Gastroesophageal sphincter (tissue), 4 donors: ENCODE results near the gene LETM1. TPM values are rescaled to one million over a fixed set of nuclear protein-coding genes. Genes with fewer than 3 reads are reported as not detected.

ENCODE experiments used
- ATAC-seq: fragments of 150-250 bp; one replicate; pipeline ENCODE4 v1.9.1; 2016; ENCODE audit warnings: mild to moderate bottlenecking, moderate library complexity
- H3K27ac ChIP-seq, 4 donors: fragments of 200-600 bp; sonication (generic) in 3 of 4; 1 replicate in 3 of 4; 2 replicates in 1 of 4; pipeline ENCODE4 v1.5.1; 2016 to 2019
- H3K27me3 ChIP-seq: fragments of 200-600 bp; sonication (generic); one replicate; pipeline ENCODE4 v1.5.1; 2019
- H3K36me3 ChIP-seq, 2 donors: fragments of 200-600 bp; sonication (generic); one replicate each; pipeline ENCODE4 v1.5.1; 2019; ENCODE audit warnings: control low read depth in 1 of 2
- H3K4me1 ChIP-seq, 3 donors: fragments of 200-600 bp; sonication (generic); 1 replicate in 2 of 3; 2 replicates in 1 of 3; pipeline ENCODE4 v1.5.1; 2016 to 2019; ENCODE audit warnings: control low read depth in 2 of 3
- H3K4me3 ChIP-seq, 2 donors: fragments of 200-600 bp; sonication (generic); one replicate each; pipeline ENCODE4 v1.5.1; 2019; ENCODE audit warnings: mild to moderate bottlenecking in 1 of 2, moderate library complexity in 1 of 2
- H3K9me3 ChIP-seq, 3 donors: fragments of 200-600 bp; sonication (generic); one replicate each; pipeline ENCODE4 v1.5.1; 2017 to 2019; ENCODE audit warnings: control low read depth in 2 of 3
- CTCF ChIP-seq, 4 experiments: fragments of 200-600 bp in 2 of 4; fragments of 450-650 bp in 2 of 4; sonication (generic) in 1 of 4; IDR thresholded peaks; one replicate each; pipeline ENCODE4 v1.5.1; 2017 to 2019; ENCODE audit warnings: antibody characterized with exemption in 4 of 4, mild to moderate bottlenecking in 2 of 4, moderate library complexity in 2 of 4
- EP300 ChIP-seq: sonication (generic); formaldehyde crosslinking; IDR thresholded peaks from one replicate; pipeline ENCODE4 v1.6.1; 2017; ENCODE audit warnings: antibody characterized with exemption, mild to moderate bottlenecking
- POLR2A ChIP-seq, 2 donors: fragments of 450-650 bp; IDR thresholded peaks; one replicate each; pipeline ENCODE4 v1.6.1; 2017; ENCODE audit warnings: antibody characterized with exemption in 2 of 2, mild to moderate bottlenecking in 2 of 2, moderate library complexity in 1 of 2
- POLR2AphosphoS5 ChIP-seq: sonication (generic); formaldehyde crosslinking; IDR thresholded peaks from one replicate; pipeline ENCODE4 v1.6.1; 2017; ENCODE audit warnings: antibody characterized with exemption
- WGBS, 2 donors: methylation state at CpG; one replicate each; pipeline ENCODE4 v1.1.5; 2018; ENCODE audit warnings: low coverage in 1 of 2; 5-methylcytosine and 5-hydroxymethylcytosine counted together
- total RNA-seq, 4 donors: library from RNA; depleted of rRNA; stranded (reverse); fragments of >200 nt; gene quantifications; one replicate each; pipeline ENCODE4 v1.1.0, GENCODE V29; 2016

The LETM1 gene
- total RNA-seq, 4 donors from 2014 or later = 24.0 to 29.2 (median 26.9) TPM

GRCh38 chr4:1885414-1885813, 29.5 kb upstream of the LETM1 start:
- H3K27ac ChIP-seq = no peak overlapping the region
- H3K4me3 ChIP-seq = no peak overlapping the region
- 76 to 90% methylated on average over 2 of the region's 2 CpGs for WGBS, 2 donors
- H3K4me1 ChIP-seq = no peaks in the 10 kb centered on the region
- TF ChIP-seq EP300 = no peak
- no peak for TF ChIP-seq POLR2AphosphoS5
- TF ChIP-seq CTCF (IDR thresholded peaks at IDR 0.05) = no peak
- TF ChIP-seq POLR2A (IDR thresholded peaks at IDR 0.05) = no peak
- H3K36me3 ChIP-seq = no peaks in the 10 kb centered on the region
- no peaks in the 10 kb centered on the region for H3K9me3 ChIP-seq
- ATAC-seq = no peak
- H3K27me3 ChIP-seq = no peaks in the 10 kb centered on the region

DNA sequence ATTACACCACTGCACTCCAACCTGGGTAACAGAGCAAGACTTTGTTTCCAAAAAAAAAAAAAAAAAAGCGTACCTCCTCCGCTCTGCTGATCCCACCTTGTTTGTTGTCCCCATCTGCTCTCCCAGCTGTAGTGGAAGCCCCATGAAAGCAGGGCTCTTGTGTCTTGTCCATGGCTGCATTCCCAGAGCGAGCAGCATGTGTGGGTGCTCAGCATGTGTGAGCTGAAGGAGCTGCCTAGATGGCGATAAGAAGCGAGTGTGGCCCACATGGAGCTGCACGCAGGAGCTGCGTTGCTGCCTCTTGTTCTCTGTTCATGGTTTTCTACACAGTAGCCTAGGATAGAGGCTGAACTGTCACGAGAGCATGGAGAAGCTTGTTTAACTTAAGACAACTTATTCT, 27.6 kb upstream of the LETM1 start:
- no peaks in the 10 kb centered on the region for H3K36me3 ChIP-seq
- no peak overlapping the region for H3K27ac ChIP-seq
- TF ChIP-seq POLR2A (IDR thresholded peaks at IDR 0.05) = no peak
- no peak for TF ChIP-seq POLR2AphosphoS5
- no peak for TF ChIP-seq CTCF (IDR thresholded peaks at IDR 0.05)
- TF ChIP-seq EP300 = no peak
- no peaks in the 10 kb centered on the region for H3K27me3 ChIP-seq
- H3K4me3 ChIP-seq = no peak overlapping the region
- H3K4me1 ChIP-seq = no peaks in the 10 kb centered on the region
- no peak for ATAC-seq
- WGBS, 2 donors = 80 to 87% methylated on average over 2 to 8 of the region's 8 CpGs
- no peaks in the 10 kb centered on the region for H3K9me3 ChIP-seq

DNA sequence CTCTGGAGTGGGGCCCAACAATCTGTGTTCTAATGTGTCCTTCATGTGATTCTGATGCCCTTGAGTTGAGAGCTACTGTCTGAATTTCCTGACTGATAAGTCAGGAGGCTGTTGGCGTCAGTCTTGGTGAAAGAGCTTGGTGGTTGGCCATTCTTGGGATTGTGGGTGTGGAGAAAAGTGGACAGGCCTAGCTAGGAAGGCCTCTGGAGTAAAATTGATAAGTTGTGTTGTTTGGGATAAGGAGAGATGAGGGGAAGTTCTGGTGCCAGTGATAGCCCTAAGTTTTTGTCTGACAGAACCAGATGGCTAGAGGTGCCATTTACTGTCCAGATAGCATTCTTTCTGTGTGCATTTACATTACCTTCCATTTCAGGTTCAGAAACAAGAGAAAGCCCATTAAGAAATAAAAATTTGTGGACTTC, 26.9 kb upstream of the LETM1 start:
- ATAC-seq = no peak

DNA sequence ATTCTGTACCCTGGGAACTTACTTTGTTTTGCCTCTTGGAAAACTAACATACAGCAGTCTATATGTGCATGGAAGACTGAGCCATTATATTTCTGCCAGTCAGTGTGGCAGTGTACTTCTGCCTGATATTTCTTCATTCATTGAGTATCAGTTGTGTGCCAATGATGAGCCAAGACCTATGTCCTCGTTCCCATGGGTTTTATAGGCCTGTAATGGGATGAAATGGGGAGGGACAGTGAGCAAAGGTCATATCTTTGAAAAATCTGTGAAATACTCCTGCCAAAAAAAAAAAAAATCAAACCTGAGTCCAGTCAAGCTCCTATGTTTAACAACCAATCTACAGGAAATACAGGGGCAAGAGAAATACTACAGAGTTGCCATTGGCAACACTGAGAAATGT, 24.4 kb upstream of the LETM1 start:
- WGBS, 2 donors = 90 to 100% methylated on average over 1 of the region's 1 CpG
- no peak for TF ChIP-seq EP300
- TF ChIP-seq POLR2AphosphoS5 = no peak
- TF ChIP-seq POLR2A (IDR thresholded peaks at IDR 0.05) = no peak
- TF ChIP-seq CTCF (IDR thresholded peaks at IDR 0.05) = no peak
- Histone ChIP-seq H3K9me3 (no peaks in the 10 kb centered on the region), H3K36me3 (no peaks in the 10 kb centered on the region), H3K4me3 (no peak overlapping the region), H3K27me3 (no peaks in the 10 kb centered on the region), H3K27ac (no peak overlapping the region), H3K4me1 (no peaks in the 10 kb centered on the region)
- no peak for ATAC-seq

More for the DNA sequence above, 26.9 kb upstream of the LETM1 start:
- 100% methylated on average over 1 of the region's 1 CpG for WGBS, 2 donors
- no peak overlapping the region for H3K27ac ChIP-seq
- no peak overlapping the region for H3K4me3 ChIP-seq
- no peaks in the 10 kb centered on the region for H3K36me3 ChIP-seq
- no peaks in the 10 kb centered on the region for H3K9me3 ChIP-seq
- no peaks in the 10 kb centered on the region for H3K27me3 ChIP-seq
- no peaks in the 10 kb centered on the region for H3K4me1 ChIP-seq
- TF ChIP-seq POLR2AphosphoS5 (no peak), EP300 (no peak), CTCF (IDR thresholded peaks at IDR 0.05) (no peak), POLR2A (IDR thresholded peaks at IDR 0.05) (no peak)

DNA sequence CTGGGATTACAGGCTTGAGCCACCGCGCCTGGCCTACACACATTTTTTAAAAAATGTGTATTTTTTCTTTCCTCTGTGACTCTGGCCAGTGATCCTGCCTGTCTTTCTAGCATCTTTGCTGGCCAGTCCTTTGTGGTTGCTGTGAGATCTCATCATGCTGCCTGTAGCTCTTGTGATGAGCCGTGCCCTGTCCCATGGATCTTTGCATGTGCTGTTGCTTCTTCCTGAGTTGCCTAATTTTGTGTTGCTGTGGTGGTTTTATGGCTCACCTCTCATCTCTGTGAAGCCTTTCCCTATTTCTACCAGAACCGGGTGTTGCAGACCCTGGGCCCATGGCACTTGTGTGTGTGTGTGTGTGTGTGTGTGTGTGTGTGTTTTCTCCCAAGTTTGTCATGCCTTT, 23.5 kb upstream of the LETM1 start:
- Histone ChIP-seq H3K27ac (no peak overlapping the region), H3K4me3 (no peak overlapping the region), H3K4me1 (no peaks in the 10 kb centered on the region), H3K36me3 (no peaks in the 10 kb centered on the region), H3K9me3 (no peaks in the 10 kb centered on the region), H3K27me3 (no peaks in the 10 kb centered on the region)
- ATAC-seq = no peak
- WGBS, 2 donors = 83 to 89% methylated on average over 1 to 4 of the region's 4 CpGs
- no peak for TF ChIP-seq POLR2A (IDR thresholded peaks at IDR 0.05)
- TF ChIP-seq CTCF (IDR thresholded peaks at IDR 0.05) = no peak
- no peak for TF ChIP-seq EP300
- TF ChIP-seq POLR2AphosphoS5 = no peak
